Fibroblast of lung (primary cell): Measurements from ENCODE around the gene BEND3. TPM values are rescaled to one million over a fixed set of nuclear protein-coding genes. Genes with fewer than 3 reads are reported as not detected.

Experiments
- DNase-seq, 2 donors: peaks; one replicate each; pipeline versions ENCODE4 v3.0.0 to v3.0.0-alpha.2; 2010; ENCODE audit warnings: low read depth in 2 of 2
- H2AFZ ChIP-seq: 2 replicates; pipeline ENCODE4 v1.5.1; 2012; ENCODE audit warnings: low read length, control low read depth, inconsistent platforms
- H3K27ac ChIP-seq: 2 replicates; pipeline ENCODE4 v1.5.1; 2011; ENCODE audit warnings: low read length, control low read depth; ENCODE audit not compliant: insufficient read depth
- H3K27me3 ChIP-seq: 2 replicates; pipeline ENCODE4 v1.5.1; 2011; ENCODE audit warnings: mild to moderate bottlenecking, low read length; ENCODE audit not compliant: control insufficient read depth, insufficient read depth
- H3K36me3 ChIP-seq: 2 replicates; pipeline ENCODE4 v1.5.1; 2011; ENCODE audit warnings: low read length; ENCODE audit not compliant: control insufficient read depth, insufficient read depth
- H3K4me1 ChIP-seq: 2 replicates; pipeline ENCODE4 v1.5.1; 2011; ENCODE audit warnings: low read length; ENCODE audit not compliant: control insufficient read depth, insufficient read depth; ENCODE audit errors: extremely low read depth
- H3K4me2 ChIP-seq: 2 replicates; pipeline ENCODE4 v1.5.1; 2011; ENCODE audit warnings: low read length, control low read depth; ENCODE audit not compliant: insufficient read depth; ENCODE audit errors: extremely low read depth
- H3K4me3 ChIP-seq, 4 experiments: fragments of 200-600 bp in 1 of 4; sonication (generic) in 1 of 4; replicated peaks in 1 of 4; 2 replicates each; pipeline ENCODE4 v1.5.1; 2011 to 2016; ENCODE audit warnings: low read length in 4 of 4, low read depth in 3 of 4, mild to moderate bottlenecking in 3 of 4, control low read depth in 2 of 4, inconsistent platforms in 1 of 4, mixed read lengths in 1 of 4; ENCODE audit not compliant: insufficient read depth in 1 of 4; ENCODE audit errors: control extremely low read depth in 1 of 4
- H3K79me2 ChIP-seq: 2 replicates; pipeline ENCODE4 v1.5.1; 2012; ENCODE audit warnings: mild to moderate bottlenecking, low read length, inconsistent platforms; ENCODE audit not compliant: control insufficient read depth, insufficient read depth
- H3K9ac ChIP-seq: 2 replicates; pipeline ENCODE4 v1.5.1; 2011; ENCODE audit warnings: mild to moderate bottlenecking, low read length, control low read depth; ENCODE audit not compliant: insufficient read depth
- H3K9me3 ChIP-seq: 2 replicates; pipeline ENCODE4 v1.5.1; 2012; ENCODE audit warnings: low read depth, low read length; ENCODE audit not compliant: control insufficient read depth, insufficient read depth
- H4K20me1 ChIP-seq: 2 replicates; pipeline ENCODE4 v1.5.1; 2011; ENCODE audit warnings: low read length; ENCODE audit not compliant: control insufficient read depth, insufficient read depth; ENCODE audit errors: extremely low read depth
- EZH2 ChIP-seq: IDR thresholded peaks from 2 replicates; pipeline ENCODE4 v1.5.1; 2012; ENCODE audit warnings: low read length, control low read depth, mild to moderate bottlenecking; ENCODE audit errors: missing control alignments
- polyA plus RNA-seq, 2 donors: library from polyadenylated mRNA; depleted of rRNA in 1 of 2; stranded (reverse) in 1 of 2; unstranded in 1 of 2; fragments of >200 nt; gene quantifications; 2 replicates each; pipeline ENCODE4 v1.2.1, GENCODE V29; 2011 to 2012; ENCODE audit warnings: missing spikeins in 1 of 2
- total RNA-seq: library from RNA; depleted of rRNA; stranded (reverse); fragments of >200 nt; gene quantifications from 2 replicates; pipeline ENCODE4 v1.2.1, GENCODE V29; 2014
- TF ChIP-seq, protein P1 (sequence below), 2 donors: IDR thresholded peaks in 1 of 2; conservative IDR thresholded peaks in 1 of 2; 1 replicate in 1 of 2; 2 replicates in 1 of 2; pipeline ENCODE4 v1.5.1; 2011 to 2012; ENCODE audit warnings: low read length in 2 of 2, control low read depth in 1 of 2, inconsistent platforms in 1 of 2, low read depth in 1 of 2, mild to moderate bottlenecking in 1 of 2

Gene BEND3
- total and polyA plus RNA-seq, 2 donors (not counting 1 experiment from before 2014, with no cell fraction given): 0.83 to 1.7 TPM

DNA sequence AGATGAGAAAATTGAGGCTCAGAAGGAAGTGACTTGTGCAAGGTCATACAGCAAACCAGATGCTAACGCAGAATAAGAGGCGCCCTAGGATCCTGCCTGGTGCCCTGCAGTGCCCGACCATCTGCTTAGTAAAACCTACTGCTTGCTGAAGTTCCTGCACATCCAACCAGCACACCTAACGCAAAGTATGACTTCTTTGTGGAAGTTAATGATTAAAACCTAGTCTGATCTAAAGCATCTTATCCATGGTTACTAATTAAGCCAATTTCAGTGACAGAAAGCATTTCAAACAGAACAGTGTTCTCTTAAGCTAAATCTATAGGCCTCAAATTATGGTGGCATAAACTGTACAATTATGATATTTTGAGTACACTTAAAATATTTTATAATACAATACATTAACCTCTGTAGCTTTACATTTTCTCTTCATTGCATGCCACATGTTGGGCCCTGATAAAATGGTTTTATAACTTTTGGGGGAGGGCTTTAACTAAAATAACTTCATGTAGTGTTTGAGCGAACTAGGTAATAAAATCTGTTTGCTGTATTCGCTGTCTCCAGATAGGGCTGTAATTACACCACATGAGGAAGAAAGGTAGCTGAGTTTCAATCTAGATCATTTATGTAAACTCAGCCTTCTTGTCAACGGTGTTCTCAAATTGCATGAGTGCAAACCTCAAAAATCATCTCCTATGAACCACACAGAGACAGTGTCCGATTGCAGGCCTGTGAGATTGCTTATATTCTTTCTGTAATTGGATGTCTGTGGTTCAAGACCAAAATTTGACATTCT lies 37.5 kb upstream of the BEND3 start:
- H3K4me2 ChIP-seq: no peak overlapping the region
- no peaks in the 10 kb centered on the region for H3K27me3 ChIP-seq
- H3K4me3 ChIP-seq: no peak overlapping the region
- no peak overlapping the region for H3K27ac ChIP-seq
- H3K9ac ChIP-seq: no peak overlapping the region
- H3K9me3 ChIP-seq: no peaks in the 10 kb centered on the region
- H2AFZ ChIP-seq: no peak overlapping the region
- no peaks in the 10 kb centered on the region for H3K36me3 ChIP-seq
- no peaks in the 10 kb centered on the region for H3K79me2 ChIP-seq
- peak; percentile 18 to 51 for DNase-seq
- TF ChIP-seq, protein P1, sequence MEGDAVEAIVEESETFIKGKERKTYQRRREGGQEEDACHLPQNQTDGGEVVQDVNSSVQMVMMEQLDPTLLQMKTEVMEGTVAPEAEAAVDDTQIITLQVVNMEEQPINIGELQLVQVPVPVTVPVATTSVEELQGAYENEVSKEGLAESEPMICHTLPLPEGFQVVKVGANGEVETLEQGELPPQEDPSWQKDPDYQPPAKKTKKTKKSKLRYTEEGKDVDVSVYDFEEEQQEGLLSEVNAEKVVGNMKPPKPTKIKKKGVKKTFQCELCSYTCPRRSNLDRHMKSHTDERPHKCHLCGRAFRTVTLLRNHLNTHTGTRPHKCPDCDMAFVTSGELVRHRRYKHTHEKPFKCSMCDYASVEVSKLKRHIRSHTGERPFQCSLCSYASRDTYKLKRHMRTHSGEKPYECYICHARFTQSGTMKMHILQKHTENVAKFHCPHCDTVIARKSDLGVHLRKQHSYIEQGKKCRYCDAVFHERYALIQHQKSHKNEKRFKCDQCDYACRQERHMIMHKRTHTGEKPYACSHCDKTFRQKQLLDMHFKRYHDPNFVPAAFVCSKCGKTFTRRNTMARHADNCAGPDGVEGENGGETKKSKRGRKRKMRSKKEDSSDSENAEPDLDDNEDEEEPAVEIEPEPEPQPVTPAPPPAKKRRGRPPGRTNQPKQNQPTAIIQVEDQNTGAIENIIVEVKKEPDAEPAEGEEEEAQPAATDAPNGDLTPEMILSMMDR (conservative IDR thresholded peaks at IDR 0.05 in 1 of 2, IDR thresholded peaks at IDR 0.05 in 1 of 2; ENCODE audit: low read depth in 1 of 2, low read length in 2 of 2): no peak
- TF ChIP-seq EZH2: no peak
- no peaks in the 10 kb centered on the region for H4K20me1 ChIP-seq
- no peaks in the 10 kb centered on the region for H3K4me1 ChIP-seq

DNA sequence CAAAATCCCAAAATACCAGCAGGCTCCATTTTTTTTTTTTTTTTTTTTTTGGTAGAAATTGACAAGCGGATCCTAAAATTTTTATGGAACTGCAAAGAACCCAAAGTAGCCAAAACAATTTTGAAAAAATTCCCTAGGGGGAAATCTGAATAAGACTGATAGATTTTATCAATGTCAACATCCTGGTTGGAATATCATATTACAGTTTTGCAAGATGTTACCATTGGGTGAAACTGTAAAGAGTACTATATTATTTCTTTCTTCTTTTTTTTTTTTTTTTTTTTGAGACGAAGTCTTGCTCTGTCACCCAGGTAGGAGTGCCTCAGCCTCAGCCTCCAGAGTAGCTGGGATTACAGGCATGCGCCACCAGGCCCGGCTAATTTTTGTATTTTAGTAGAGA lies 29.4 kb upstream of the BEND3 start:
- H3K4me3 ChIP-seq: no peak overlapping the region
- no peaks in the 10 kb centered on the region for H3K79me2 ChIP-seq
- H3K9ac ChIP-seq: no peak overlapping the region
- TF ChIP-seq, protein P1 (conservative IDR thresholded peaks at IDR 0.05 in 1 of 2, IDR thresholded peaks at IDR 0.05 in 1 of 2; ENCODE audit: low read depth in 1 of 2, low read length in 2 of 2): no peak
- TF ChIP-seq EZH2: no peak
- no peak overlapping the region for H3K27ac ChIP-seq
- H3K4me1 ChIP-seq: no peaks in the 10 kb centered on the region
- DNase-seq: no peak
- no peaks in the 10 kb centered on the region for H3K36me3 ChIP-seq
- H3K27me3 ChIP-seq: no peaks in the 10 kb centered on the region
- H3K4me2 ChIP-seq: no peak overlapping the region
- H4K20me1 ChIP-seq: no peaks in the 10 kb centered on the region
- H2AFZ ChIP-seq: no peak overlapping the region
- no peaks in the 10 kb centered on the region for H3K9me3 ChIP-seq

DNA sequence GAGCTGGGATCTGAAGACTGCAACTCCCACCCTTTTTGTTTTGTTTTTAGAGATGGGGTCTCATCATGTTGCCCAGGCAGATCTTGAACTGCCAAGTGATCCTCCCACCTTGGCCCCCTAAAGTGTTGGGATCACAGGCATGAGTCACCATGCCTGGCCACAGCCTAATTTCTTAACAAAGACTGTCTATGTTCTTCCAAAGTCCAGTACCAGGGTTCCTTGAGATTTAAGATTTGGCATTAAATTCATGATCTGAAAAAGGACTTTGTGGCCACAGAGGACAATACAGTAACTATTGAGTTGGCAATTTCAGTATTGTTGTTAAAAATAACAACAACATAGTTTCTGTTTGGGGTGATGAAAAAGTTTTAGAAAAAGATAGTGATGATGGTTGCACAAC lies 28.7 kb upstream of the BEND3 start:
- H3K36me3 ChIP-seq: no peaks in the 10 kb centered on the region
- no peaks in the 10 kb centered on the region for H3K9me3 ChIP-seq
- peak in 1 of 2 donors; percentile 6 for DNase-seq
- no peak for TF ChIP-seq EZH2
- TF ChIP-seq, protein P1 (conservative IDR thresholded peaks at IDR 0.05 in 1 of 2, IDR thresholded peaks at IDR 0.05 in 1 of 2; ENCODE audit: low read depth in 1 of 2, low read length in 2 of 2): no peak
- H3K79me2 ChIP-seq: no peaks in the 10 kb centered on the region
- H3K27ac ChIP-seq: no peak overlapping the region
- no peak overlapping the region for H3K4me2 ChIP-seq
- no peak overlapping the region for H2AFZ ChIP-seq
- H4K20me1 ChIP-seq: no peaks in the 10 kb centered on the region
- no peaks in the 10 kb centered on the region for H3K4me1 ChIP-seq
- no peak overlapping the region for H3K4me3 ChIP-seq
- H3K9ac ChIP-seq: no peak overlapping the region
- H3K27me3 ChIP-seq: no peaks in the 10 kb centered on the region
